HepG2 (cell line): ENCODE results near the gene TRERF1. TPM values are rescaled to one million over a fixed set of nuclear protein-coding genes. Genes with fewer than 3 reads are reported as not detected.
A peak's percentile ranks its signal among the peaks of the same experiment; 100 is the strongest.

Source experiments
- ATAC-seq: fragments of 200-7000 bp; cut with Tn5 transposase; 3 replicates; pipeline ENCODE4 v1.9.1; 2020; ENCODE audit warnings: mild to moderate bottlenecking, moderate library complexity
- BruUV-seq: library from RNA; stranded (reverse); fragments of 400-500 nt; replicated peaks from 2 replicates; lab custom pipeline; 2021; lab: Mats Ljungman, UMichigan
- CTCF ChIA-PET: fragments of 300-600 bp; formaldehyde crosslinking; extraction: SDS; loops from one replicate; lab custom pipeline; 2021; ENCODE audit warnings: low total read pairs, inconsistent platforms, low intra/inter-chr PET ratio; lab: Yijun Ruan, JAX
- POLR2A ChIA-PET: fragments of 350-600 bp; sonication (Branson Sonifier 250); formaldehyde crosslinking; loops from one replicate; lab custom pipeline; 2020; ENCODE audit warnings: antibody characterized with exemption, inconsistent platforms; lab: Yijun Ruan, JAX
- DNase-seq: peaks from one replicate; pipeline ENCODE4 v3.0.0-alpha.2; 2015; ENCODE audit warnings: low spot score
- FAIRE-seq: peaks from 3 replicates; lab custom pipeline; 2011; peaks lifted over from hg19 to GRCh38; lab: Jason Lieb, UNC
- H2AFZ ChIP-seq: one replicate; pipeline ENCODE4 v1.6.1; 2011; ENCODE audit warnings: low read length, inconsistent platforms
- H3K27ac ChIP-seq: fragments of 300-600 bp; 3 replicates; pipeline ENCODE4 v1.8.0; 2011; ENCODE audit warnings: mixed run types, mild to moderate bottlenecking, mixed read lengths, low read length, inconsistent platforms; ENCODE audit not compliant: insufficient read depth; ENCODE audit errors: extremely low read length
- H3K27me3 ChIP-seq, 2 experiments: fragments of 200-600 bp in 1 of 2; 2 replicates in 1 of 2; 3 replicates in 1 of 2; pipeline versions ENCODE4 v1.6.0 to v1.8.0; 2011; ENCODE audit warnings: low read length in 2 of 2, mild to moderate bottlenecking in 2 of 2, moderate library complexity in 2 of 2, inconsistent platforms in 1 of 2; ENCODE audit not compliant: insufficient read depth in 2 of 2, control insufficient read depth in 1 of 2
- H3K36me3 ChIP-seq, 2 experiments: fragments of 200-600 bp in 1 of 2; replicated peaks in 1 of 2; 2 replicates in 1 of 2; 3 replicates in 1 of 2; pipeline versions ENCODE4 v1.5.1 to v1.8.0; 2011; ENCODE audit warnings: low read length in 2 of 2, inconsistent platforms in 1 of 2; ENCODE audit not compliant: insufficient read depth in 2 of 2, control insufficient read depth in 1 of 2
- H3K4me1 ChIP-seq: 2 replicates; pipeline ENCODE4 v1.5.1; 2012; ENCODE audit warnings: low read length, inconsistent platforms; ENCODE audit not compliant: insufficient read depth
- H3K4me2 ChIP-seq: 2 replicates; pipeline ENCODE4 v1.6.0; 2011; ENCODE audit warnings: low read depth, low read length, inconsistent platforms
- H3K4me3 ChIP-seq, 3 experiments: fragments of 200-600 bp in 1 of 3; sonication (generic), shearing (Covaris generic) in 1 of 3; replicated peaks in 1 of 3; 2 replicates each; pipeline ENCODE4 v1.5.1; 2011 to 2016; ENCODE audit warnings: low read length in 3 of 3, inconsistent platforms in 2 of 3, low read depth in 2 of 3, mild to moderate bottlenecking in 2 of 3, control low read depth in 1 of 3, mixed read lengths in 1 of 3; ENCODE audit not compliant: insufficient read depth in 1 of 3
- H3K79me2 ChIP-seq: one replicate; pipeline ENCODE4 v1.6.1; 2011; ENCODE audit warnings: low read length, inconsistent platforms; ENCODE audit not compliant: insufficient read depth
- H3K9ac ChIP-seq: 2 replicates; pipeline ENCODE4 v1.6.0; 2011; ENCODE audit warnings: mild to moderate bottlenecking, low read depth, low read length, inconsistent platforms; ENCODE audit not compliant: insufficient read depth
- H3K9me3 ChIP-seq: 2 replicates; pipeline ENCODE4 v1.5.1; 2012; ENCODE audit warnings: mild to moderate bottlenecking, low read length
- H4K20me1 ChIP-seq: 2 replicates; pipeline ENCODE4 v1.6.0; 2011; ENCODE audit warnings: inconsistent platforms, mild to moderate bottlenecking, low read length, moderate library complexity; ENCODE audit not compliant: insufficient read depth
- ARNT ChIP-seq: fragments of 450-650 bp; IDR thresholded peaks from 2 replicates; pipeline ENCODE4 v1.6.1; 2017
- ARNTL ChIP-seq: sonication (generic); formaldehyde crosslinking; IDR thresholded peaks from 2 replicates; pipeline ENCODE4 v1.4.0; 2020; ENCODE audit warnings: mild to moderate bottlenecking, missing genetic modification reagents
- NFIB ChIP-seq: sonication (generic); formaldehyde crosslinking; IDR thresholded peaks from 2 replicates; pipeline ENCODE4 v1.9.0; 2021; ENCODE audit warnings: missing genetic modification reagents, mild to moderate bottlenecking, borderline replicate concordance
- REPIN1 ChIP-seq: sonication (generic); formaldehyde crosslinking; IDR thresholded peaks from 2 replicates; pipeline ENCODE4 v1.8.0; 2022; ENCODE audit warnings: missing genetic modification reagents, low read depth, mild to moderate bottlenecking, borderline replicate concordance
- TBL1XR1 ChIP-seq: fragments of 150-350 bp; IDR thresholded peaks from 2 replicates; pipeline ENCODE4 v1.6.1; 2014; ENCODE audit warnings: borderline replicate concordance, low read length; ENCODE audit not compliant: partially characterized antibody
- THYN1 ChIP-seq: sonication (generic); formaldehyde crosslinking; IDR thresholded peaks from 2 replicates; pipeline ENCODE4 v1.8.1; 2023; ENCODE audit warnings: low read depth, mild to moderate bottlenecking, moderate library complexity, missing genetic modification reagents, borderline replicate concordance
- ZBTB20 ChIP-seq: sonication (generic); formaldehyde crosslinking; IDR thresholded peaks from 2 replicates; pipeline ENCODE4 v1.8.1; 2023; ENCODE audit warnings: missing genetic modification reagents, low read depth, mild to moderate bottlenecking, borderline replicate concordance
- ZC3H13 ChIP-seq: sonication (generic); formaldehyde crosslinking; IDR thresholded peaks from 2 replicates; pipeline ENCODE4 v1.8.1; 2023; ENCODE audit warnings: mild to moderate bottlenecking, missing genetic modification reagents, moderate library complexity
- ZFP62 ChIP-seq: sonication (generic); formaldehyde crosslinking; IDR thresholded peaks from 2 replicates; pipeline ENCODE4 v1.4.0; 2020; ENCODE audit warnings: missing genetic modification reagents
- ZNF354B ChIP-seq: sonication (generic); formaldehyde crosslinking; IDR thresholded peaks from 2 replicates; pipeline ENCODE4 v1.8.0; 2022; ENCODE audit warnings: mild to moderate bottlenecking, missing genetic modification reagents
- ZNF670 ChIP-seq: sonication (generic); formaldehyde crosslinking; IDR thresholded peaks from 2 replicates; pipeline ENCODE4 v1.8.0; 2022; ENCODE audit warnings: mild to moderate bottlenecking, missing genetic modification reagents, borderline replicate concordance
- ZNF816 ChIP-seq: sonication (generic); formaldehyde crosslinking; IDR thresholded peaks from 2 replicates; pipeline ENCODE4 v1.8.0; 2022; ENCODE audit warnings: missing genetic modification reagents, mild to moderate bottlenecking, borderline replicate concordance
- WGBS: methylation state at CpG from one replicate; pipeline ENCODE4 v1.1.6; 2017; ENCODE audit warnings: low lambda C conversion rate; 5-methylcytosine and 5-hydroxymethylcytosine counted together
- in situ Hi-C: cut with HindIII; loops from 2 replicates; pipeline ENCODE4 v1.10.0; 2017; ENCODE audit warnings: low pct_unique_long_range_greater_than_20kb; ENCODE audit not compliant: extremely low pct_ligation_motif_present
- intact Hi-C: fragments of 100-400 bp; cut with micrococcal nuclease; formaldehyde crosslinking; loops from one replicate; pipeline ENCODE4 v1.10.0; 2022; ENCODE audit not compliant: unreplicated experiment
- polyA plus RNA-seq, 8 experiments: library from polyadenylated mRNA; depleted of rRNA in 3 of 8; stranded (reverse) in 7 of 8; unstranded in 1 of 8; fragments of >200 nt; fragmentation: Illumina TruSeq in 4 of 8; extraction: Trizol in 4 of 8; gene quantifications; 2 replicates each; pipeline versions ENCODE4 v1.2.1 to v1.2.3, GENCODE V29; 2011 to 2016; ENCODE audit warnings: low read depth in 4 of 8, missing spikeins in 1 of 8, mixed read lengths in 1 of 8; ENCODE audit not compliant: insufficient read depth in 1 of 8
- total RNA-seq, 5 experiments: library from RNA; depleted of rRNA; stranded (reverse); fragments of >200 nt; fragmentation: Illumina TruSeq; extraction: Trizol; gene quantifications; 2 replicates each; pipeline ENCODE4 v1.2.3, GENCODE V29; 2016; ENCODE audit warnings: low read depth in 1 of 5
- TF ChIP-seq, protein P1 (sequence below), 2 experiments: sonication (generic) in 1 of 2; formaldehyde crosslinking in 1 of 2; IDR thresholded peaks; 2 replicates each; pipeline versions ENCODE4 v1.6.1 to v1.9.0; 2014 to 2022; ENCODE audit warnings: antibody characterized with exemption in 1 of 2, borderline replicate concordance in 1 of 2, inconsistent platforms in 1 of 2, low read depth in 1 of 2, missing genetic modification reagents in 1 of 2
- TF ChIP-seq, protein P2 (sequence below): sonication (generic); formaldehyde crosslinking; IDR thresholded peaks from 2 replicates; pipeline ENCODE4 v1.5.1; 2020; ENCODE audit warnings: missing genetic modification reagents, mild to moderate bottlenecking, borderline replicate concordance

Gene TRERF1
- total and polyA plus RNA-seq, 2 of the 13 experiments (the other 11 are each of a cell fraction or from before 2014, with no cell fraction given) = 0.02 TPM; not detected in 1

DNA sequence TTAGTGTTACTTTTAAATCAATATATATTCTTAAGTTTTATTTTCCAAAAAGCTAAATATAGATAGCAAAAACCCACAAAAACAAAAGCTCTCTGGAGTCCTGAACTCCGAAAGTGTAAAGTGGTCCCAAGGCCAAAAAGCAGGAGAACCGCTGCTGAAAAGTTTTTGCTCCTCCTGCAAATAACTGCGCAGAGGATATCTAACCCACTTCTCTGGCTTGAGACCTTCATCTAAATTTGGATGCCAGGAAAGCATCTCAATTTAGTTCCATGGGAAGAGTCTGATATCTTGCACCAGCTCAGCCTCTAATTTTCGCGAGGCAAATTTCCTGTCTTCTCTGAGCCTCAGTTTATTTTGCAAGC, 234.6 kb downstream of the TRERF1 start:
- H3K36me3 ChIP-seq = peaks cover 2 to 17% of the 10 kb centered on the region in 2 experiments
- BruUV-seq = TSS peak; percentile 72
- peak overlapping the region; percentile 93 for H3K9ac ChIP-seq
- in situ Hi-C loops = loop anchor here (25.0 kb wide), 1 partner anchor 430 kb away; the partner anchor contains the start of genes FRS3, PRICKLE4 and TOMM6
- H4K20me1 ChIP-seq = no peaks in the 10 kb centered on the region
- CTCF ChIA-PET = interaction anchor here (1.5 kb wide), 1 partner anchor 51 kb away, joined by 5 read pairs; no protein-coding TSS in a partner anchor
- TF ChIP-seq REPIN1 (CRISPR knock-in tag) (no peak), ARNTL (CRISPR knock-in tag) (peak; percentile 16; the same call in 1 of the 2 replicates), NFIB (CRISPR knock-in tag) (no peak), ZNF816 (peak; percentile 63; the same call in 1 of the 2 replicates), ZBTB20 (CRISPR knock-in tag) (no peak), TBL1XR1 (no peak), ARNT (no peak), ZC3H13 (no peak), ZNF670 (0 out of 2 replicates have a peak, but pooled peaks have one; percentile 3), ZFP62 (CRISPR knock-in tag) (no peak), THYN1 (CRISPR knock-in tag) (0 out of 2 replicates have a peak, but pooled peaks have one; percentile 23), ZNF354B (CRISPR knock-in tag) (no peak)
- TF ChIP-seq, protein P1, sequence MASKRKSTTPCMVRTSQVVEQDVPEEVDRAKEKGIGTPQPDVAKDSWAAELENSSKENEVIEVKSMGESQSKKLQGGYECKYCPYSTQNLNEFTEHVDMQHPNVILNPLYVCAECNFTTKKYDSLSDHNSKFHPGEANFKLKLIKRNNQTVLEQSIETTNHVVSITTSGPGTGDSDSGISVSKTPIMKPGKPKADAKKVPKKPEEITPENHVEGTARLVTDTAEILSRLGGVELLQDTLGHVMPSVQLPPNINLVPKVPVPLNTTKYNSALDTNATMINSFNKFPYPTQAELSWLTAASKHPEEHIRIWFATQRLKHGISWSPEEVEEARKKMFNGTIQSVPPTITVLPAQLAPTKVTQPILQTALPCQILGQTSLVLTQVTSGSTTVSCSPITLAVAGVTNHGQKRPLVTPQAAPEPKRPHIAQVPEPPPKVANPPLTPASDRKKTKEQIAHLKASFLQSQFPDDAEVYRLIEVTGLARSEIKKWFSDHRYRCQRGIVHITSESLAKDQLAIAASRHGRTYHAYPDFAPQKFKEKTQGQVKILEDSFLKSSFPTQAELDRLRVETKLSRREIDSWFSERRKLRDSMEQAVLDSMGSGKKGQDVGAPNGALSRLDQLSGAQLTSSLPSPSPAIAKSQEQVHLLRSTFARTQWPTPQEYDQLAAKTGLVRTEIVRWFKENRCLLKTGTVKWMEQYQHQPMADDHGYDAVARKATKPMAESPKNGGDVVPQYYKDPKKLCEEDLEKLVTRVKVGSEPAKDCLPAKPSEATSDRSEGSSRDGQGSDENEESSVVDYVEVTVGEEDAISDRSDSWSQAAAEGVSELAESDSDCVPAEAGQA (IDR thresholded peaks at IDR 0.05; ENCODE audit: low read depth) = no peak
- TF ChIP-seq, protein P1 (CRISPR knock-in tag; IDR thresholded peaks at IDR 0.05; ENCODE audit: borderline replicate concordance) = 0 out of 2 replicates have a peak, but pooled peaks have one; percentile 3
- TF ChIP-seq, protein P2, sequence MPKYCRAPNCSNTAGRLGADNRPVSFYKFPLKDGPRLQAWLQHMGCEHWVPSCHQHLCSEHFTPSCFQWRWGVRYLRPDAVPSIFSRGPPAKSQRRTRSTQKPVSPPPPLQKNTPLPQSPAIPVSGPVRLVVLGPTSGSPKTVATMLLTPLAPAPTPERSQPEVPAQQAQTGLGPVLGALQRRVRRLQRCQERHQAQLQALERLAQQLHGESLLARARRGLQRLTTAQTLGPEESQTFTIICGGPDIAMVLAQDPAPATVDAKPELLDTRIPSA (CRISPR knock-in tag) = no peak
- TF ChIP-seq, all 625 proteins: peak for 5
- Histone ChIP-seq H3K4me2 (peak overlapping the region; percentile 85), H3K27me3 (no peaks in the 10 kb centered on the region; a peak in 1 of 5 replicates), H3K4me3 (peak overlapping the region; percentile 69 to 100 (median 84)), H3K79me2 (peaks cover 20% of the 10 kb centered on the region), H3K4me1 (peaks cover 43% of the 10 kb centered on the region), H2AFZ (peak overlapping the region; percentile 72), H3K9me3 (no peaks in the 10 kb centered on the region), H3K27ac (peak overlapping the region; percentile 83)
- FAIRE-seq (no peak), DNase-seq (no peak), ATAC-seq (no peak)
- intact Hi-C loops = loop anchor here (1.0 kb wide), 1 partner anchor 296 kb away; the partner anchor contains the start of genes BYSL and MED20
- 1% methylated on average over 5 of the region's 5 CpGs for WGBS
- POLR2A ChIA-PET = interaction anchor here (0.6 to 2.3 kb wide), 8 partner anchors 10 to 433 kb away, joined by 3 to 9 read pairs (median 3); partner anchors contain the start of genes TAF8 and UBR2
